OCI-LY7 (cell line): ENCODE data around the gene MPPED2. TPM values are rescaled to one million over a fixed set of nuclear protein-coding genes. Genes with fewer than 3 reads are reported as not detected.

Experiments
- BruUV-seq: library from RNA; stranded (reverse); fragments of 400-500 nt; replicated peaks from 2 replicates; lab custom pipeline; 2021; lab: Mats Ljungman, UMichigan
- CTCF ChIA-PET: fragments of 300-600 bp; sonication (Branson Sonifier 250); formaldehyde crosslinking; loops from one replicate; lab custom pipeline; 2022; ENCODE audit warnings: antibody characterized with exemption; ENCODE audit not compliant: unreplicated experiment; lab: Charles Lee
- POLR2A ChIA-PET: fragments of 300-600 bp; sonication (Branson Sonifier 250); formaldehyde crosslinking; loops from one replicate; lab custom pipeline; 2022; ENCODE audit warnings: antibody characterized with exemption; lab: Charles Lee
- DNase-seq: peaks from one replicate; pipeline ENCODE4 v3.0.0-alpha.2; 2015; ENCODE audit warnings: low spot score
- H2AFZ ChIP-seq: fragments of 200-600 bp; sonication (generic), shearing (Covaris generic); 2 replicates; pipeline ENCODE4 v1.6.1; 2014; ENCODE audit warnings: mild to moderate bottlenecking, antibody characterized with exemption, low read length, moderate library complexity
- H3K27ac ChIP-seq: fragments of 200-600 bp; sonication (generic); 2 replicates; pipeline ENCODE4 v1.5.1; 2014; ENCODE audit warnings: mixed run types, low read depth, mild to moderate bottlenecking, moderate library complexity, low read length, inconsistent platforms; ENCODE audit not compliant: poor library complexity, severe bottlenecking
- H3K36me3 ChIP-seq: fragments of 200-600 bp; sonication (generic); 2 replicates; pipeline ENCODE4 v1.6.1; 2014; ENCODE audit warnings: mild to moderate bottlenecking, antibody characterized with exemption, low read length, moderate library complexity, mixed read lengths; ENCODE audit not compliant: insufficient read depth
- H3K4me1 ChIP-seq: fragments of 200-600 bp; sonication (generic); 2 replicates; pipeline ENCODE4 v1.5.1; 2014; ENCODE audit warnings: mild to moderate bottlenecking, low read length; ENCODE audit not compliant: insufficient read depth, poor library complexity, severe bottlenecking
- H3K4me2 ChIP-seq: fragments of 200-600 bp; sonication (generic); 2 replicates; pipeline ENCODE4 v1.6.1; 2014; ENCODE audit warnings: mild to moderate bottlenecking, low read length
- H3K4me3 ChIP-seq: fragments of 200-600 bp; sonication (generic); 2 replicates; pipeline ENCODE4 v1.5.1; 2014; ENCODE audit warnings: mild to moderate bottlenecking, low read depth, low read length; ENCODE audit not compliant: poor library complexity, severe bottlenecking
- H3K79me2 ChIP-seq: fragments of 200-600 bp; sonication (generic); 2 replicates; pipeline ENCODE4 v1.6.1; 2016; ENCODE audit warnings: low read depth, mild to moderate bottlenecking, low read length, moderate library complexity, mixed read lengths; ENCODE audit not compliant: insufficient read depth
- H3K9me2 ChIP-seq: fragments of 200-600 bp; sonication (generic); 2 replicates; pipeline ENCODE4 v1.6.1; 2016; ENCODE audit warnings: mild to moderate bottlenecking, low read length, mixed read lengths; ENCODE audit not compliant: insufficient read depth
- H3K9me3 ChIP-seq: fragments of 200-600 bp; sonication (generic); 2 replicates; pipeline ENCODE4 v1.6.1; 2014; ENCODE audit warnings: mild to moderate bottlenecking, mixed run types, low read length, mixed read lengths
- H4K20me1 ChIP-seq: fragments of 200-600 bp; sonication (generic); 2 replicates; pipeline ENCODE4 v1.6.1; 2014; ENCODE audit warnings: mild to moderate bottlenecking, antibody characterized with exemption, low read length, moderate library complexity, mixed read lengths; ENCODE audit not compliant: insufficient read depth
- CTCF ChIP-seq: fragments of 200-600 bp; sonication (generic); conservative IDR thresholded peaks from 2 replicates; pipeline ENCODE4 v1.5.1; 2014; ENCODE audit warnings: mild to moderate bottlenecking, antibody characterized with exemption, low read length, moderate library complexity, mixed read lengths
- EZH2phosphoT487 ChIP-seq: fragments of 200-600 bp; sonication (generic); IDR thresholded peaks from 2 replicates; pipeline ENCODE4 v1.6.1; 2018; ENCODE audit warnings: low read depth, borderline replicate concordance, mild to moderate bottlenecking, mixed run types, antibody characterized with exemption, low read length, moderate library complexity, mixed read lengths
- intact Hi-C: fragments of 100-400 bp; cut with micrococcal nuclease; formaldehyde crosslinking; loops from one replicate; pipeline ENCODE4 v1.10.0; 2022; ENCODE audit not compliant: unreplicated experiment
- total RNA-seq, 2 experiments: library from RNA; depleted of rRNA in 1 of 2; stranded (reverse); fragments of >200 nt in 1 of 2; shearing (Covaris generic) in 1 of 2; gene quantifications; 2 replicates each; pipeline ENCODE4 v1.2.3, GENCODE V29; 2014 to 2022

MPPED2 gene
- total RNA-seq, 2 experiments from 2014 or later, result not detected

- intact Hi-C loops, result no loop called here
- Histone ChIP-seq H3K36me3 (no peaks in the 10 kb centered on the region), H3K4me3 (no peak overlapping the region), H3K79me2 (no peaks in the 10 kb centered on the region), H3K27ac (no peak overlapping the region), H3K9me3 (no peaks in the 10 kb centered on the region), H3K9me2 (no peaks in the 10 kb centered on the region), H2AFZ (no peak overlapping the region), H3K4me1 (no peaks in the 10 kb centered on the region), H3K4me2 (no peak overlapping the region), H4K20me1 (no peaks in the 10 kb centered on the region)
- TF ChIP-seq CTCF (no peak), EZH2phosphoT487 (no peak)
- BruUV-seq, result no TSS peak
- DNase-seq, result no peak
- POLR2A ChIA-PET, result no interaction called here
- CTCF ChIA-PET, result no interaction called here
These were observed 216.0 kb downstream of the MPPED2 start for GRCh38 chr11:30370164-30370563.

DNA sequence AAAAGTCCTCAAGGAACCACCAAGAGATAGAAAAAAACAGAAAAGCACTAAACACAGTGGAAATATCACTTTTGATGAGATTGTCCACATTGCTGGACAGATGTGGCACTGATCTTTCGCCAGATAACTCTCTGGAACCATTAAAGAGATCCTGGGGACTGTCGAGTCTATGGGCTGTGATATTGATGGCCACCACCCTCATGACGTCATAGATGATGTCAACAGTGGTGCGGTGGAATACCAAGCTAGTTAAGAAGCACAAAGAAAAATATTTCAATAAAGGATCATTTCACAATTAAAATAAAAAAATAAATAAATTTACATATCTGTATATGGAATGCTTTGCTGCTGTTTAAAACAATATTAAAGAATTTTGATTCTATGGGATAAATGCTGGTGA, 217.8 kb downstream of the MPPED2 start:
- BruUV-seq, result no TSS peak
- H3K9me2 ChIP-seq, result no peaks in the 10 kb centered on the region
- ChIA-PET CTCF (no interaction called here), POLR2A (no interaction called here)
- H3K4me1 ChIP-seq, result no peaks in the 10 kb centered on the region
- no peak overlapping the region for H2AFZ ChIP-seq
- H4K20me1 ChIP-seq, result no peaks in the 10 kb centered on the region
- no peak for DNase-seq
- no peak overlapping the region for H3K4me3 ChIP-seq
- no peak overlapping the region for H3K4me2 ChIP-seq
- TF ChIP-seq EZH2phosphoT487, result no peak
- no peak for TF ChIP-seq CTCF
- no peaks in the 10 kb centered on the region for H3K9me3 ChIP-seq
- no peaks in the 10 kb centered on the region for H3K79me2 ChIP-seq
- H3K27ac ChIP-seq, result no peak overlapping the region
- intact Hi-C loops, result no loop called here
- no peaks in the 10 kb centered on the region for H3K36me3 ChIP-seq

DNA sequence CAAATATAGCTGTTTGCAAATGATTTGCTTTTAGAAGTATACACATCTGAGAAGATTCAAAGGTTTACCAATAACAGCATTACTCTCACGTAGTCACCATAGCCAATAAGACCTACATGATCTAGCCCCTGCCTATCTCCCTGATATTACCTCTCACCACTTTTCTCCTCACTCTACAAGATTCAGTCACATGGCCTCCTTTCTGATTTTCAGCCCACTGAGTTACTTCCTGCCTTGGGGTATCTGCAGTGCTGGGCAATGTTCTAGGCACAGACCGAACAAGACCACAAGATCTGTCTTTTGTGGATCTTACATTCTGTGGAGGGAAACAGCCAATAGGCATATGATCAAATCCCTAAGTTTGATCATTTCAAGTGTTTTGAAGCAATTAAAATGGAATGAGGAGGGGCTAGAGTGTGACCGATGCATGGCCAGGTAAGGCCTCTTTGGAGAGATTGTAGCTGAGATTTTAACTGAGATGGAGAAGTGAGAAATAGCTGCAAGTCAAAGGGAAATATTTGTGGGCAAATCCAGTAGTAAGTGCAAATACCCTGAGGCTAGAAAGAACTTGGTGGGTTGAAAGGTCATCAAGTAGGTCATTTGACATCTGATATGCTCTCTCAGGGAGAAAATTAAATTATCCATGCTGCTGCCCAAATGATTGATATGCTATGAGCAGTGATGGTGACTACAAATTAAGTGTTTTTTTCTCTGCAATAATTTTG, 220.2 kb downstream of the MPPED2 start:
- Histone ChIP-seq H4K20me1 (no peaks in the 10 kb centered on the region), H3K4me1 (no peaks in the 10 kb centered on the region), H3K9me3 (no peaks in the 10 kb centered on the region), H3K79me2 (no peaks in the 10 kb centered on the region), H2AFZ (no peak overlapping the region), H3K4me3 (no peak overlapping the region), H3K36me3 (no peaks in the 10 kb centered on the region), H3K4me2 (no peak overlapping the region), H3K9me2 (no peaks in the 10 kb centered on the region), H3K27ac (no peak overlapping the region)
- intact Hi-C loops, result no loop called here
- ChIA-PET POLR2A (interaction anchor here (1.6 kb wide), 1 partner anchor 11 kb away, joined by 4 read pairs; no protein-coding TSS in a partner anchor), CTCF (no interaction called here)
- TF ChIP-seq EZH2phosphoT487 (no peak), CTCF (no peak)
- no TSS peak for BruUV-seq
- no peak for DNase-seq
